ENCODE measurements around the gene AK1. TPM values are rescaled to one million over a fixed set of nuclear protein-coding genes. Genes with fewer than 3 reads are reported as not detected.

Gene AK1
- total and polyA plus RNA-seq, 2 of the 13 experiments (the other 11 are each of a cell fraction or from before 2014, with no cell fraction given), result 19.1 to 32.8 TPM

GRCh38 chr9:127869310-127870152 lies 7.9 kb downstream of the AK1 start (continued):
- TF ChIP-seq ZNF496 (CRISPR knock-in tag; IDR thresholded peaks at IDR 0.05; ENCODE audit: insufficient replicate concordance) (no peak), IRF2 (CRISPR knock-in tag; IDR thresholded peaks at IDR 0.05) (0 out of 2 replicates have a peak, but pooled peaks have one; percentile 40), DZIP1 (CRISPR knock-in tag; IDR thresholded peaks at IDR 0.05) (no peak), ZNF746 (CRISPR knock-in tag; IDR thresholded peaks at IDR 0.05) (0 out of 2 replicates have a peak, but pooled peaks have one; percentile 4), SALL2 (CRISPR knock-in tag; IDR thresholded peaks at IDR 0.05) (no peak), TCF7 (IDR thresholded peaks at IDR 0.05; ENCODE audit: low read depth) (no peak), ZNF580 (CRISPR knock-in tag; IDR thresholded peaks at IDR 0.05; ENCODE audit: borderline replicate concordance, low read depth) (no peak), PAXIP1 (CRISPR knock-in tag; conservative IDR thresholded peaks at IDR 0.05) (no peak), RBM39 (IDR thresholded peaks at IDR 0.05; ENCODE audit: low read depth, low read length, poor library complexity, severe bottlenecking) (no peak), RBAK (CRISPR knock-in tag; IDR thresholded peaks at IDR 0.05) (no peak), ZSCAN29 (CRISPR knock-in tag; conservative IDR thresholded peaks at IDR 0.05) (no peak), JUN (CRISPR knock-in tag; IDR thresholded peaks at IDR 0.05) (no peak), ZNF703 (CRISPR knock-in tag; IDR thresholded peaks at IDR 0.05; ENCODE audit: borderline replicate concordance) (no peak), ZNF724P (CRISPR knock-in tag; IDR thresholded peaks at IDR 0.05; ENCODE audit: borderline replicate concordance) (no peak), SMAD9 (CRISPR knock-in tag; IDR thresholded peaks at IDR 0.05) (no peak), MIER2 (CRISPR knock-in tag; IDR thresholded peaks at IDR 0.05) (0 out of 2 replicates have a peak, but pooled peaks have one; percentile 52), USF2 (IDR thresholded peaks at IDR 0.05; ENCODE audit: low read depth, low read length) (no peak), USF2 (CRISPR knock-in tag; IDR thresholded peaks at IDR 0.05; ENCODE audit: borderline replicate concordance) (no peak), ZNF816 (CRISPR knock-in tag; IDR thresholded peaks at IDR 0.05; ENCODE audit: borderline replicate concordance) (no peak), TCF7L2 (IDR thresholded peaks at IDR 0.05; ENCODE audit: low read depth, low read length) (no peak), CEBPB (IDR thresholded peaks at IDR 0.05; ENCODE audit: borderline replicate concordance, low read depth, low read length) (no peak)

All from HepG2 (cell line).